HepG2 (cell line): Measurements from ENCODE around the gene CDSN. TPM values are rescaled to one million over a fixed set of nuclear protein-coding genes. Genes with fewer than 3 reads are reported as not detected.

Experiments
- CBX5 ChIP-seq: sonication (generic); formaldehyde crosslinking; IDR thresholded peaks from 2 replicates; pipeline ENCODE4 v1.4.0; 2020; ENCODE audit warnings: missing genetic modification reagents, borderline replicate concordance
- CERS6 ChIP-seq: sonication (generic); formaldehyde crosslinking; IDR thresholded peaks from 2 replicates; pipeline ENCODE4 v1.5.0; 2020; ENCODE audit warnings: missing genetic modification reagents
- CSRNP2 ChIP-seq: sonication (generic); formaldehyde crosslinking; conservative IDR thresholded peaks from 2 replicates; pipeline ENCODE4 v1.8.0; 2022; ENCODE audit warnings: low read depth, missing genetic modification reagents
- GATAD2A ChIP-seq: IDR thresholded peaks from 2 replicates; pipeline ENCODE4 v1.6.1; 2016
- HNRNPH1 ChIP-seq: fragments of 200-400 bp; formaldehyde crosslinking; optimal IDR thresholded peaks from 2 replicates; pipeline ENCODE3; 2017; ENCODE audit warnings: mild to moderate bottlenecking, low read depth, low read length
- NCOA1 ChIP-seq: sonication (generic); formaldehyde crosslinking; IDR thresholded peaks from 2 replicates; pipeline ENCODE4 v1.9.0; 2021; ENCODE audit warnings: missing genetic modification reagents
- NFIC ChIP-seq: IDR thresholded peaks from 2 replicates; pipeline ENCODE4 v1.6.1; 2012; ENCODE audit warnings: mild to moderate bottlenecking, low read length, inconsistent platforms
- PITX1 ChIP-seq: sonication (generic); formaldehyde crosslinking; IDR thresholded peaks from 2 replicates; pipeline ENCODE4 v1.5.1; 2020; ENCODE audit warnings: mild to moderate bottlenecking, missing genetic modification reagents
- SALL2 ChIP-seq: sonication (generic); formaldehyde crosslinking; IDR thresholded peaks from 2 replicates; pipeline ENCODE4 v1.8.1; 2023; ENCODE audit warnings: mild to moderate bottlenecking, missing genetic modification reagents, inconsistent platforms
- SMC3 ChIP-seq: IDR thresholded peaks from 2 replicates; pipeline ENCODE4 v1.6.1; 2011; ENCODE audit warnings: low read length, improper control_type of control experiment
- STAG1 ChIP-seq: sonication (generic); formaldehyde crosslinking; IDR thresholded peaks from 2 replicates; pipeline ENCODE4 v1.4.0; 2020; ENCODE audit warnings: missing genetic modification reagents
- TOE1 ChIP-seq: sonication (generic); formaldehyde crosslinking; IDR thresholded peaks from 2 replicates; pipeline ENCODE4 v1.4.0; 2020; ENCODE audit warnings: mild to moderate bottlenecking, missing genetic modification reagents
- XRCC5 ChIP-seq: fragments of 200-400 bp; formaldehyde crosslinking; optimal IDR thresholded peaks from 2 replicates; pipeline ENCODE3; 2017; ENCODE audit warnings: mild to moderate bottlenecking, low read length
- YEATS4 ChIP-seq: sonication (generic); formaldehyde crosslinking; IDR thresholded peaks from 2 replicates; pipeline ENCODE4 v1.4.0; 2020; ENCODE audit warnings: missing genetic modification reagents, borderline replicate concordance
- ZBTB14 ChIP-seq: sonication (generic); formaldehyde crosslinking; IDR thresholded peaks from 2 replicates; pipeline ENCODE4 v1.4.0; 2020; ENCODE audit warnings: missing genetic modification reagents
- ZBTB7B ChIP-seq: sonication (generic); formaldehyde crosslinking; IDR thresholded peaks from 2 replicates; pipeline ENCODE4 v1.4.0; 2020; ENCODE audit warnings: missing genetic modification reagents
- ZBTB8A ChIP-seq: sonication (generic); formaldehyde crosslinking; IDR thresholded peaks from 2 replicates; pipeline ENCODE4 v1.4.0; 2020; ENCODE audit warnings: mild to moderate bottlenecking, low read depth, missing genetic modification reagents, borderline replicate concordance
- ZFY ChIP-seq: sonication (generic); formaldehyde crosslinking; IDR thresholded peaks from 2 replicates; pipeline ENCODE4 v1.4.0; 2020; ENCODE audit warnings: missing genetic modification reagents
- ZNF275 ChIP-seq: sonication (generic); formaldehyde crosslinking; IDR thresholded peaks from 2 replicates; pipeline ENCODE4 v1.8.0; 2022; ENCODE audit warnings: missing genetic modification reagents, mild to moderate bottlenecking, inconsistent platforms, borderline replicate concordance
- ZNF34 ChIP-seq: sonication (generic); formaldehyde crosslinking; IDR thresholded peaks from 2 replicates; pipeline ENCODE4 v1.4.0; 2020; ENCODE audit warnings: mild to moderate bottlenecking, missing genetic modification reagents, borderline replicate concordance
- ZNF430 ChIP-seq: sonication (generic); formaldehyde crosslinking; IDR thresholded peaks from 2 replicates; pipeline ENCODE4 v1.9.0; 2021; ENCODE audit warnings: mild to moderate bottlenecking, missing genetic modification reagents
- ZNF451 ChIP-seq: sonication (generic); formaldehyde crosslinking; IDR thresholded peaks from 2 replicates; pipeline ENCODE4 v1.5.0; 2020; ENCODE audit warnings: mild to moderate bottlenecking, missing genetic modification reagents
- ZNF614 ChIP-seq: IDR thresholded peaks from 2 replicates; pipeline ENCODE4 v1.6.1; 2018; ENCODE audit warnings: missing biosample characterization, missing genetic modification reagents, inconsistent platforms, borderline replicate concordance
- ZNF678 ChIP-seq: sonication (generic); formaldehyde crosslinking; IDR thresholded peaks from 2 replicates; pipeline ENCODE4 v1.4.0; 2020; ENCODE audit warnings: mild to moderate bottlenecking, missing genetic modification reagents
- polyA plus RNA-seq, 8 experiments: library from polyadenylated mRNA; depleted of rRNA in 3 of 8; stranded (reverse) in 7 of 8; unstranded in 1 of 8; fragments of >200 nt; fragmentation: Illumina TruSeq in 4 of 8; extraction: Trizol in 4 of 8; gene quantifications; 2 replicates each; pipeline versions ENCODE4 v1.2.1 to v1.2.3, GENCODE V29; 2011 to 2016; ENCODE audit warnings: low read depth in 4 of 8, missing spikeins in 1 of 8, mixed read lengths in 1 of 8; ENCODE audit not compliant: insufficient read depth in 1 of 8
- total RNA-seq, 5 experiments: library from RNA; depleted of rRNA; stranded (reverse); fragments of >200 nt; fragmentation: Illumina TruSeq; extraction: Trizol; gene quantifications; 2 replicates each; pipeline ENCODE4 v1.2.3, GENCODE V29; 2016; ENCODE audit warnings: low read depth in 1 of 5
- TF ChIP-seq, protein P1 (sequence below): sonication (generic); formaldehyde crosslinking; IDR thresholded peaks from 2 replicates; pipeline ENCODE4 v1.8.0; 2022; ENCODE audit warnings: missing genetic modification reagents, mild to moderate bottlenecking, moderate library complexity, borderline replicate concordance

CDSN gene
- total and polyA plus RNA-seq, 2 of the 13 experiments (the other 11 are each of a cell fraction or from before 2014, with no cell fraction given) = not detected

- no peak for TF ChIP-seq ZBTB8A (CRISPR knock-in tag)
- 0 out of 2 replicates have a peak, but pooled peaks have one; percentile 19 for TF ChIP-seq CBX5 (CRISPR knock-in tag)
- TF ChIP-seq SMC3 = peak; percentile 66
- no peak for TF ChIP-seq YEATS4 (CRISPR knock-in tag)
- no peak for TF ChIP-seq ZNF451 (CRISPR knock-in tag)
- TF ChIP-seq SALL2 (CRISPR knock-in tag) = no peak
- no peak for TF ChIP-seq ZBTB14 (CRISPR knock-in tag)
- no peak for TF ChIP-seq TOE1 (CRISPR knock-in tag)
- TF ChIP-seq ZNF34 (CRISPR knock-in tag) = no peak
- TF ChIP-seq HNRNPH1 = no peak
- TF ChIP-seq, protein P1, sequence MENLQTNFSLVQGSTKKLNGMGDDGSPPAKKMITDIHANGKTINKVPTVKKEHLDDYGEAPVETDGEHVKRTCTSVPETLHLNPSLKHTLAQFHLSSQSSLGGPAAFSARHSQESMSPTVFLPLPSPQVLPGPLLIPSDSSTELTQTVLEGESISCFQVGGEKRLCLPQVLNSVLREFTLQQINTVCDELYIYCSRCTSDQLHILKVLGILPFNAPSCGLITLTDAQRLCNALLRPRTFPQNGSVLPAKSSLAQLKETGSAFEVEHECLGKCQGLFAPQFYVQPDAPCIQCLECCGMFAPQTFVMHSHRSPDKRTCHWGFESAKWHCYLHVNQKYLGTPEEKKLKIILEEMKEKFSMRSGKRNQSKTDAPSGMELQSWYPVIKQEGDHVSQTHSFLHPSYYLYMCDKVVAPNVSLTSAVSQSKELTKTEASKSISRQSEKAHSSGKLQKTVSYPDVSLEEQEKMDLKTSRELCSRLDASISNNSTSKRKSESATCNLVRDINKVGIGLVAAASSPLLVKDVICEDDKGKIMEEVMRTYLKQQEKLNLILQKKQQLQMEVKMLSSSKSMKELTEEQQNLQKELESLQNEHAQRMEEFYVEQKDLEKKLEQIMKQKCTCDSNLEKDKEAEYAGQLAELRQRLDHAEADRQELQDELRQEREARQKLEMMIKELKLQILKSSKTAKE (CRISPR knock-in tag) = no peak
- peak; percentile 48; the same call in 1 of the 2 replicates for TF ChIP-seq ZFY
- TF ChIP-seq ZBTB7B (CRISPR knock-in tag) = no peak
- TF ChIP-seq ZNF430 (CRISPR knock-in tag) = no peak
- TF ChIP-seq XRCC5 = peak; percentile 93
- peak; percentile 50 for TF ChIP-seq GATAD2A (CRISPR knock-in tag)
- TF ChIP-seq ZNF614 (CRISPR knock-in tag) = no peak
- TF ChIP-seq ZNF678 = no peak
- no peak for TF ChIP-seq NCOA1 (CRISPR knock-in tag)
- no peak for TF ChIP-seq ZNF275 (CRISPR knock-in tag)
- TF ChIP-seq PITX1 = no peak
- no peak for TF ChIP-seq CERS6 (CRISPR knock-in tag)
- no peak for TF ChIP-seq NFIC
- peak; percentile 70 for TF ChIP-seq STAG1 (CRISPR knock-in tag)
- TF ChIP-seq CSRNP2 = no peak
Observed at GRCh38 chr6:31068669-31069340, 51.4 kb downstream of the CDSN start (continued).
